Measurements from ENCODE around the gene AGAP1. TPM values are rescaled to one million over a fixed set of nuclear protein-coding genes. Genes with fewer than 3 reads are reported as not detected.

Gene AGAP1
- total and polyA plus RNA-seq, 7 donors, result 10.8 to 42.7 (median 18.6) TPM

DNA sequence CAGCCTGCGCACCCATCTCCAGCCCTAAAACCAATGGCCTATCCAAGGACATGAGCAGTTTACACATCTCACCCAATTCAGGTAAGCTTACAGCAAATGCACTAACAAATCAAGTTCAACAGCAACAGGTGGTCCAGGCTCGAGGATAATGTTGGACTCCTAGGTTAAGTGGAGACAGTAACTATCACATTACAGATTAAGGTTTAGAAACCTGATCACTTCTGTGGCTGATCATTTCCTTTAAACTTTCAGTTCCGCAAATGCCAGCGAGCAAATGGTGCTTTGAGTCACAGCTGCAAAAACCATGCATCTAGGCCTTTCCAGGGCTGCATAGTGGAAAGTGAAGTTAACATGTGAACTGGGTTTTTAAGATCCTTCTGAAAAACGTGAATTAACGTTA lies 415.0 kb downstream of the AGAP1 start:
- Histone ChIP-seq H3K27me3 (no peaks in the 10 kb centered on the region), H3K4me3 (no peak overlapping the region), H3K36me3 (peaks cover 0 to 31% (median 0%) of the 10 kb centered on the region in 4 donors), H3K4me1 (no peaks in the 10 kb centered on the region), H3K9me3 (no peaks in the 10 kb centered on the region), H3K27ac (no peak overlapping the region)
- no peak for TF ChIP-seq CTCF (IDR thresholded peaks at IDR 0.05)
- TF ChIP-seq POLR2AphosphoS5 (IDR thresholded peaks at IDR 0.05), result no peak
- no peak for TF ChIP-seq POLR2A (IDR thresholded peaks at IDR 0.05)
- no peak for TF ChIP-seq EP300 (IDR thresholded peaks at IDR 0.05)
- DNase-seq, result no peak
- WGBS, 2 donors, result 78 to 82% methylated on average over 6 of the region's 6 CpGs
- intact Hi-C loops (cut with DNase I), result no loop called here

DNA sequence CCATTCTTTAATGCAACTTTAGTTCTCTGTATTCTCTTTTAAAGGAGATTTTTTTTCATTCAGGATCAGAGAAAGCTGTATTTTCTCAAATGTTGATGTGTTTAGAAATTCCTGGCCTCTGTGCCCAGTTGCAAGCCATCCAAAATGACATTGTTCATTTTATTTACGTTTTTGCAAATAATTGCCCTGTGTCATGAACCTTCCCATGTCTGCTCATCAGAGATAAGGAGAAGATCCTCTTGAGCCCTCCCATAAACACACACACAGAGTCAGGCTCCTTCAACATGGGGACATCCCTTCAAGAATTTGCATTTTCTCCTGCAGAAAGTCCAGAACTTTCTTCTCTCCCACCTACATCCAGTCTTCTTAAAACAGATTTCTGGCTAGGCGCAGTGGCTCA lies 415.5 kb downstream of the AGAP1 start:
- H3K9me3 ChIP-seq, result no peaks in the 10 kb centered on the region
- TF ChIP-seq POLR2AphosphoS5 (IDR thresholded peaks at IDR 0.05) (no peak), POLR2A (IDR thresholded peaks at IDR 0.05) (no peak), EP300 (IDR thresholded peaks at IDR 0.05) (no peak), CTCF (IDR thresholded peaks at IDR 0.05) (no peak)
- H3K27ac ChIP-seq, result no peak overlapping the region
- no peak overlapping the region for H3K4me3 ChIP-seq
- intact Hi-C loops (cut with DNase I), result no loop called here
- H3K27me3 ChIP-seq, result no peaks in the 10 kb centered on the region
- 79 to 86% methylated on average over 2 of the region's 2 CpGs for WGBS, 2 donors
- H3K36me3 ChIP-seq, result peaks cover 0 to 32% (median 0%) of the 10 kb centered on the region in 4 donors
- no peak for DNase-seq
- no peaks in the 10 kb centered on the region for H3K4me1 ChIP-seq

- Histone ChIP-seq H3K4me1 (no peaks in the 10 kb centered on the region), H3K36me3 (peaks cover 0 to 39% (median 0%) of the 10 kb centered on the region in 4 donors), H3K27me3 (no peaks in the 10 kb centered on the region), H3K9me3 (no peaks in the 10 kb centered on the region), H3K27ac (no peak overlapping the region), H3K4me3 (no peak overlapping the region)
- TF ChIP-seq POLR2AphosphoS5 (IDR thresholded peaks at IDR 0.05), result no peak
- no peak for TF ChIP-seq EP300 (IDR thresholded peaks at IDR 0.05)
- TF ChIP-seq POLR2A (IDR thresholded peaks at IDR 0.05), result no peak
- TF ChIP-seq CTCF (IDR thresholded peaks at IDR 0.05), result no peak
- DNase-seq, result no peak
- WGBS, 2 donors, result 93 to 94% methylated on average over 3 of the region's 3 CpGs
- intact Hi-C loops (cut with DNase I), result no loop called here
These were observed 416.2 kb downstream of the AGAP1 start for GRCh38 chr2:235910067-235910466.

DNA sequence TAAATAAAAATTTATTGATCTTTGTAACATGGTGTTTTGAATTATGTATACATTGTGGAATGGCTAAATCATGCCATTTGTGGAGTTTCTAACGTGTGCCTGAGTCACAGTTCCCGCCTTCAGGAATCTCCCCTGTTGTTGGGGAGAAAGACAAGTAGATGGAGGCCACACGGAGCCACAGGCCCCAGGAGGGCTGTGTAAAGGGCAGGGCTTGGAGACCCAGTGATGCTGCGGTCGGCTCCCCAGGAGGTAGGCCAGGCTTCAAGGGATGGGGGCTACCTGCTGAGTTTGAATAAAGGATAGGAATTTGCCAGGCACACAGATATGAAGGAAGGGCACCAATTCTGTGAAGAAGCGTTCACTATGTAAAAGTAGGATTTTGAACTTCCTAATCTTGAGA lies 417.3 kb downstream of the AGAP1 start:
- Histone ChIP-seq H3K4me1 (no peaks in the 10 kb centered on the region), H3K4me3 (no peak overlapping the region), H3K36me3 (peaks cover 0 to 41% (median 0%) of the 10 kb centered on the region in 4 donors), H3K27me3 (no peaks in the 10 kb centered on the region), H3K9me3 (no peaks in the 10 kb centered on the region), H3K27ac (no peak overlapping the region)
- WGBS, 2 donors, result 92 to 94% methylated on average over 6 of the region's 6 CpGs
- intact Hi-C loops (cut with DNase I), result no loop called here
- DNase-seq, result no peak
- no peak for TF ChIP-seq POLR2AphosphoS5 (IDR thresholded peaks at IDR 0.05)
- no peak for TF ChIP-seq EP300 (IDR thresholded peaks at IDR 0.05)
- no peak for TF ChIP-seq CTCF (IDR thresholded peaks at IDR 0.05)
- TF ChIP-seq POLR2A (IDR thresholded peaks at IDR 0.05), result no peak

DNA sequence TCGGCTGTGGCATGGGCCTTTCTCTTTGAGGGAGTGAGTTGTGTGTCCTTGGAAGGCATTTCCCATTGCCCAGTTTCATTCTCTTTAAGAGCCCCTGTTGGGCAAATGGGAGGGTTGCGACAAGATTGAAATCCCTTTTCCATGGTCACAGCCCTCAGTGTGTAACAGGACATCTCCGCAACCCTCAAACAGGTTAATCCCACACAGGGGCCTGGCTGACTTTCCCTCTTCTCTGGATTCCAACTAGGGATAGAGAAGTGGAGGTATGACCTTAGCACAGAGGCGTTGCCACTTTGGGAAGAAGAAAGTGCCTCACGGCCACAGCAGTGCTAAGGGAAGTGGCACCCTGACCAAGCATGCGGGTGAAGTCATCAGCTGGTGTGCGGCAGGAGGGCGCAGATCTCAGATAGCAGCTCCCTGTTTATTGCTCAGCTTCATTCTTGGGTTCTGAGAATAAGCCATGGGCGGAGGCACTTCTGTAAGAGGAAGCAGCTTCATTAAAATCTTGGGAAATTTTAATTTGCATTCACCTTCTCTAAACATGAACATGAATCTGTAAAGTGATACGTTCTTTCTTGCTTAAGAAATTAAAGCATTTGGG lies 417.9 kb downstream of the AGAP1 start:
- Histone ChIP-seq H3K4me1 (no peaks in the 10 kb centered on the region), H3K4me3 (no peak overlapping the region), H3K9me3 (no peaks in the 10 kb centered on the region), H3K27ac (no peak overlapping the region), H3K36me3 (peaks cover 0 to 46% (median 0%) of the 10 kb centered on the region in 4 donors), H3K27me3 (no peaks in the 10 kb centered on the region)
- no peak for DNase-seq
- WGBS, 2 donors, result 85 to 89% methylated on average over 10 of the region's 10 CpGs
- TF ChIP-seq POLR2A (IDR thresholded peaks at IDR 0.05) (no peak), CTCF (IDR thresholded peaks at IDR 0.05) (no peak), EP300 (IDR thresholded peaks at IDR 0.05) (no peak), POLR2AphosphoS5 (IDR thresholded peaks at IDR 0.05) (no peak)
- intact Hi-C loops (cut with DNase I), result no loop called here

Measured in sigmoid colon (tissue), 7 donors.